T47D (cell line): ENCODE measurements around the gene TUB.

Experiments used
- DNase-seq, 2 experiments: peaks; one replicate each; pipeline versions ENCODE4 v3.0.0 to v3.0.0-alpha.2; 2011 to 2012; ENCODE audit warnings: low read depth in 1 of 2, low spot score in 1 of 2
- JUND ChIP-seq: IDR thresholded peaks from 2 replicates; pipeline ENCODE4 v1.6.1; 2012; ENCODE audit warnings: low read depth
- in situ Hi-C: cut with HindIII; loops from 2 replicates; pipeline ENCODE4 v1.10.0; 2016; ENCODE audit warnings: low sequenced_read_pairs, low pct_unique_long_range_greater_than_20kb

TUB gene

DNA sequence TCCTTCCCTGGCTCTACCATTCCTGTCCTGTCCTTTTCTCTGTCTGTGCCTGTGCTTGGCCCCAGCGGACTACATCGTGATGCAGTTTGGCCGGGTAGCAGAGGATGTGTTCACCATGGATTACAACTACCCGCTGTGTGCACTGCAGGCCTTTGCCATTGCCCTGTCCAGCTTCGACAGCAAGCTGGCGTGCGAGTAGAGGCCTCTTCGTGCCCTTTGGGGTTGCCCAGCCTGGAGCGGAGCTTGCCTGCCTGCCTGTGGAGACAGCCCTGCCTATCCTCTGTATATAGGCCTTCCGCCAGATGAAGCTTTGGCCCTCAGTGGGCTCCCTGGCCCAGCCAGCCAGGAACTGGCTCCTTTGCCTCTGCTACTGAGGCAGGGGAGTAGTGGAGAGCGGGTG is 20.4 kb downstream of the TUB start:
- in situ Hi-C loops = no loop called here

DNA sequence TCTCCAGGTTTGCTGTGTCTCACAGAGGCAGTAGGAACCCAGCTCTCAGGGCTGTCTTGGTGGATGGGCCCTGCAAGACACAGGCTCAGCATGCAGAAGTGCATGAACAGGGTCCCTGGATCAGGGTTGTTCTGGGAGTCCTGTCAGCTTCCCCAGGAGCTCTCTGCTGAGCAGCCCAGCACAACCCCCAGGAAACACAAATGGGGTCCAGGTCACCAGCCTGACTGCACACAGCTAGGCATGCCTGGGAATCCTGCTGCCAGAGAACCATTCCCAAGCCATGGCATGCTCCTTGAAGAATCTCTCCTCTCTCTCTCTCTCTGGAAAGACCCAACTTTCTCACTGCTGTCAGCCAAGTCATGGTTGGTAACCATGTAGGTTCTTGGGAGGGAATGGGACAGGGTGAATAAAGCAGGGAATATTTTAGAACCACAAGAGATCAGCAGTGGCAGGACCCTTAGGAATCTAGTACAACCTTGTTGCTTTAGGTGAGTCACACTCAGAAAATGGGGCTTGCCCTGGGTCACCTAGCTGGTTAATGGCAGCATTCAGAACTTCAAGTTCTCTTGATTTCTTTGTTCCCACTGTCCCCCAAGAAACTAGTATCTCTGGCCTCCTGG is 21.4 kb downstream of the TUB start:
- in situ Hi-C loops = no loop called here
- no peak for TF ChIP-seq JUND
- no peak for DNase-seq

More for the DNA sequence above, 20.4 kb downstream of the TUB start:
- DNase-seq = no peak
- no peak for TF ChIP-seq JUND

DNA sequence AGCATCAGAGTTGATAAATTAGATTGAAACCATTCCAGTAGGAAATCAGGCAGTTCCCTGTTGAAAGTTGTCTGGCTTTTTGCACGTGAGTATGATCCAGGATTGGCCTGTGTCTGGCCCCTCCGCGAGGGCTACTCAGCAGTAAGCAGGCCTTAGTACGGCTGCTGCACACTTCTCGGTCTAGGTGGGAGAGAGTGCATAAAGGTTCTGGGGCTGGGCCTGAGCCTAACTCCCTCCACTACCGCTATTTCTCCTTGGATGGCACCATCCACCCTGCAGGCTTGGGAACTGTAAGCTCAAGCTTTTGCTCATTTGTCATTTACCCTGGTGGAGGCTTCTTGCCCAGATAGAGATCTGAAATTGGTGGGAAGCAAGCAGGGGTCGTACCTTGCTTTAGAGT is 22.0 kb downstream of the TUB start:
- in situ Hi-C loops = no loop called here
- TF ChIP-seq JUND = no peak
- DNase-seq = no peak

DNA sequence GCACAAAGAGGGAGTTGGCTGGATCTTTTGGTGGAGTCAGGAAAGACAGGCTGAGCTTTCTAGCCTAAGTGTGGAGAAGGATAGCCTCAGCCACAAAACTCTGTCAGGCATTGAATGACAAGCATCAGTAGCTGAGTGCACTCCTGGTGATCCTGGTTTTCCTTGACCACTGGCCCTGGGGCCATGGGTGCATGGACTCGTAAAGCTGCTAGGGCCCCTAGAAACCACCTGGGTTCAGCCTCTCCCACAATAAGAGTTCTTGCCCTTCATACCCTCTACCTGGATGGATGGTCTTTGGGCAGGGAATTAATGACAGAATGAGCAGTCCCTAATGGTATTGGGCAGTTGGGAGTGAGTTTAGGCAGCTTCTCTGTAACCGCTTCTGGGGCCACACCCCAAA is 22.9 kb downstream of the TUB start:
- no peak for DNase-seq
- in situ Hi-C loops = no loop called here
- TF ChIP-seq JUND = no peak

DNA sequence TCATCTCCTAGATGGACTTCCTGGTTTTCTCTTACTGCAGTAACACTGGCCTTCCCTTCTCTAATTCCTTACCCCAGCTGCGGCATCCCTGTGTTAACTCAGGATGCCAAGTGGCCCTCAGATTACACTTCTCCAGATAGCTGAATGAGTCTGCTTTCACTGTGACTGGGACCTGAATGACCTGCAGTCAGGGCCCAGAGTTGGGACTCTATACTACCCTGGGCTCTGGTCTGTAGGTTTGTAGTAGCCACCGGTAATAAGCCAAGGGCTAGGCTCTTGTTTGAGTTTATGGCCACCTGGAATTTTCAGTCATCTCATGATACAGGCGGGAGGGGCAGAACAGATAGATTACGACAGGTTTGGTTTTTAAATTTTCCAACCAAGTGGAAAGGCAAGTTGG is 24.1 kb downstream of the TUB start:
- no peak for TF ChIP-seq JUND
- in situ Hi-C loops = no loop called here
- DNase-seq = no peak

DNA sequence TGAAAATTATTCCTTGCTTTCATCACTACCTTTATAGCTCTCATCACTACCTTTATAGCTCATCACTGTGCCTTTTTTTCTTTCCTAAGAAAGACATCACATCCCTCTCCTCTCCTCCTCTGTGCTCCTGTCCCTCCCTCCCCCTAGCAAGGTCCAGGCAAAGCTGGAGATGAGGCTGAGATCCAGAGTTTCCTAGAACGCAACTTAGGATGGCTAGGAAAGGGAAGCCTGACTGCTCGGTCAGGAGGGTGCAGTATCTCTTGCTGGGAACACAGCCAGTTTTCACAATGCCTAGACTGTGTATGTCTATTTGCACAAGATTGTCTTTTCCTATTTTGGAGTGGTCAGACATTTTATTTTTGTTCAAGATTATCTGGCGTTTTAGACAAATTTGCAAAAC is 24.7 kb downstream of the TUB start:
- TF ChIP-seq JUND = no peak
- DNase-seq = no peak
- in situ Hi-C loops = no loop called here

DNA sequence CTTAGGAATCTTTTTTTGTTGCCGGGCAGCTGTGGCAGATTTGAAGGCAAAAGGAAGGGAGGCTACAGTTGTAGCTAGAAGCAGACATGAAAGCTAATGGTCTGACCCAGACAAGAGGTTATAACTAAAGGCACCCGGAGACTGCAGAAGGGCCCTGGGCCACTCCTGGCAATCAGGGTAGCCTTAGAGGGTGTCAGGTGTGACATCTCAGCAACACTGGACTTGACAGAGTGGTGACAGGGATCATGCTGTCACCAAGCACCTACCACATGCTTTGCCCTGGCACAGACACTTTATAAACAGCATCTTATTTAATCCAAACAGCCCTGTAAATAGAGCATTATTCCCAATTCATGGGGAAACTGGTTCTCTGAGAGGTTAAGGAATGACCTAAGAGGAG is 25.7 kb downstream of the TUB start:
- in situ Hi-C loops = no loop called here
- DNase-seq = no peak

DNA sequence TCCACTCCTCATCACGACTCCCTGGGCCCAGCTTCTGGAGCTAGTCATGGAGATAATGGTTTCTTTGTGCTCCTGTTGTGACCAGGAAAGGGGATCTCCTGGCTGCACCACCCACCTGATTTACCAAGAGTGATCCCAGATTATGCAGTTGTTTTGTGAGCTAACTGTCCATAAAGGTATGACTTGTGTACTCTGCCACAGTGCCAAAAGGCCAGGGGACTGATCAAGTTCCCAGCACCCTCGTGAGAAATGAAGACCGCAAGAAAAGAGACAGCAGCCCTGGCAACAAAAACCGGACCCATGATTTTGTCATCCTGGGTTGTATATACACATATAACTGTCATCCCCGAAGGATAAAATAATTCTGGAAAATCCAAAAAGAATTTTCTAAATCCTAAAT is 26.6 kb downstream of the TUB start:
- in situ Hi-C loops = no loop called here
- DNase-seq = no peak
- no peak for TF ChIP-seq JUND

More for the DNA sequence above, 25.7 kb downstream of the TUB start:
- no peak for TF ChIP-seq JUND

DNA sequence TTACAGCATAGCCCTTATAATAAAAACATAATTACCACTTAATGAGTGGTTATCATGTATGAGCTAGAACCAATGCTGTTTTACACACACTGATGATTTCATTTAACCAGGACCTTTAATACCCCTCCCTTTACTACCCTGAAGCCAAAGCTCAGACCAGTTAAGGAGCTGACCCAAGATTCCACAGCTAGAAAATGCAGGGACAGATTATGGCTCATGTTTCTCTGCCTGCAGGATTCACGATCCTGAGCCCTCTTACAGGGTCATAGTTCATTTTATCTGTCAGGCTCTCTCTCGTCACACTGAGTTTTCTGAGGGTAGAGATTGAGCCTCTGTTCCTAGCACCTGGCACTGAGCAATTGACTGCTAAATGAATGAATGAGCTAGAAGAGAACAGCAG is 27.4 kb downstream of the TUB start:
- no peak for DNase-seq
- no peak for TF ChIP-seq JUND
- in situ Hi-C loops = no loop called here

DNA sequence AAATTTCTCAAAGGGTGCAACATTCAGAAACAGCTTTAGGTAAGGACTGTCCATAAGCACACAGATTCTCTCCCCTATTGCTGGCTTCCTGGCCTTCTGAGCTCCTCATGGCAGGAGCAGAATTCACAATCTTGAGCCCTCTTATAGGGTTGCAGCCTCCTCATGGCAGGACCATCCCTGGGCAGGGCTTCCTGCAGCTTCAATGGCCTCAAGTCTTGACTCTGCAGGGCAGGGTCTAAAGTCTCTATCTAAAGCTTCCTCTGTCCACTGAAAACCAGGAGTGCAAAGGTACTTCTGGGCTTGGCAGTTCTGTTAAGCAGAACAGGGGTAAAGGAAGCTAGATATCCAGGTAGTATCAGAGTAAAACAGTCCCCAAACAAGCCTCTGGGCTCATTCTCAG is 28.7 kb downstream of the TUB start:
- no peak for DNase-seq
- TF ChIP-seq JUND = no peak
- in situ Hi-C loops = no loop called here

DNA sequence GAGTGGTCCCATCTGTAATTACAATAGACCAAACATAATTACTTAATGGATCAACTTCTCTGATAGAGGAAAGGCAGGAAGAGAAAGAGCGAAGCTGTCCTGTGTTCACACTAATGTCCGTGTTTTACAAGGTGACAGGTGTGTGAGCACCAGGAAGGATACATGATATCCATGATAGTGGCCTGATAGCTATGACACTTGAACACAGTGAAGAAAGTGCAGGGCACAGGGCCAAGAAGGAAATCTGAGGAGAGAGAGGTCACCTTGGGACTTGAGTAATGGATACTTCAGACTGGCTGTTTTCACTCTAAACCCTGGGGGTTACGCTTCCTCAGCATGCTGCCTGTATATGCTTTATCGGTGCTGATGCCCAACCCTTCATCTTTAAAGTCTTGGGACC is 29.4 kb downstream of the TUB start:
- in situ Hi-C loops = no loop called here
- DNase-seq = no peak
- no peak for TF ChIP-seq JUND

DNA sequence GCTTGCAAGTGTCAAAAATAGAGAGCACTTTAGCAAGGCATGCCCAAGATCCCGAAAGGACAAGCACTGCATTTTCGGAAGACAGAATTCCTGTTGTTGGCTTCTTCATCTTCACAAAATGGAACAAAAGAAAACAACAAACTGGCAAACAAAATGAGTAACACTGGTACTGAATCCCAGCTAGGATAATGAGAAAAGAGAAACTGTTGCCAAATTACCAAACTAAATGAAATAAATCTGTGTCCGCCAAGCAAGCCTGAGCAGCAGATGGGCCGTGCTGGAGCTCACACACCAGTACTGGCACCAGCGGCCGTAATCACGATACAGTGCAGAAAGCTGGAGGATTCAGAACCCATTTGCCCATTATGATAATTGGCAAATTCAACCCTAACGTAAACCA is 30.6 kb downstream of the TUB start:
- no peak for TF ChIP-seq JUND
- in situ Hi-C loops = no loop called here
- no peak for DNase-seq

DNA sequence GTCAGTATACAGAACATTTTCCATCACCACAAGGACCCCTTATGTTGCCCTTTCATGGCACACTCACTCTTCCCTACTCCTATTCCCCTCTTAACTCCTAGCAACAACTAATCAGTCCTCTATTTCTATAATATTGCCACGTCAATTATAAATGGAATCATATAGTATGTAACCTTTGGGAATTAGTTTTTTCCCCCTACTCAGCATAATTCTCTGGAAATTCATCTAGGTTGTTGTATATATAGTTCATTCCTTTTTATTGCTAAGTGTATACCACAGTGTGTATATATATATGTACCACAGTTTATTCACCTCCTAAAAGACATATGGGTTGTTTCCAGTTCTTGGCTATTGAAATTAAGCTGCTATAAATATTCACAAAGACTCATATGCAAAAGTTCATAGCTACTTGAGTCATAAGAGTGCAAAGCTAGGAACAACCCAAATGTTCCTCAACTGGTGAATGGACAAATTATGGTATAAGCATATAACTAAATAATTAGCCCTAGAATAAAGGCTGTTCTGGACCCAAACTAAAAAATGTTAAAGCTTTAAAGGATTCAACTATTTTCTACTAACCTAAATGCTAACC is 41.3 kb downstream of the TUB start:
- no peak for DNase-seq
- no peak for TF ChIP-seq JUND
- in situ Hi-C loops = no loop called here

DNA sequence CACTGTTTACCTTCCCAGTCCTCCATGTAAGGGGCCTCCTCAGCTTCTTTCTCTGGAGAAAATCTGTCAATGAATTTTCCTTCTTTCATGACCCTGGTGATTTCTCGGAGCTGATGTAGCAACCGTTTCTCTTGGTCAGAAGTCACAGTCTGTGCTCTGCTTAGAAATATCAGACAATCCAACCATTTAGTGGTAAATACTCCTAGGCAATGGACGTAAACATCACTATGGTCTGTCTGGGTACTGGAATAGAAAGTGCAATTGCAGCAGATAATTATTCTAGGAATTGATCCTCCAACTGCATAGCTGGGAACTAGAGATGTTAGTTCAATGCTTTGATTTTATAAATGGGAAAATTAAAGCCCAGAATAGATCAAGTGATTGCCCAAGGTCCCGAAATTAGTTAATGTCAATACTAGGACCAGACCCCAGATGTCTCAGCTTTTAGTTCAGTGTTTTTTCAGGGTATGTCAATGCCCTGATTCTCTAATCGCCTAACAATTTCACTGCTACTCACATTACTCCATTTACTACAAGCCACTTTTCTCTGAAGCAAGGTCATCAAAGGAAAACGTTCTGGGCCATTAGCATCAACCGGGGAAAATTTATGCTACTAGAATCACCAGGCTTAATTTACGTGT is 45.8 kb downstream of the TUB start:
- DNase-seq = no peak
- no peak for TF ChIP-seq JUND
- in situ Hi-C loops = no loop called here
